Measurements from ENCODE around the gene ATP6V0A1. TPM values are rescaled to one million over a fixed set of nuclear protein-coding genes. Genes with fewer than 3 reads are reported as not detected.
"Not testable (repeated sequence)": the region's sequence is repeated elsewhere in the genome, so short reads cannot be mapped to it uniquely, and the experiment has no call there.

ATP6V0A1 gene
- total and polyA plus RNA-seq, 4 donors = 71.1 to 321 (median 199) TPM

DNA sequence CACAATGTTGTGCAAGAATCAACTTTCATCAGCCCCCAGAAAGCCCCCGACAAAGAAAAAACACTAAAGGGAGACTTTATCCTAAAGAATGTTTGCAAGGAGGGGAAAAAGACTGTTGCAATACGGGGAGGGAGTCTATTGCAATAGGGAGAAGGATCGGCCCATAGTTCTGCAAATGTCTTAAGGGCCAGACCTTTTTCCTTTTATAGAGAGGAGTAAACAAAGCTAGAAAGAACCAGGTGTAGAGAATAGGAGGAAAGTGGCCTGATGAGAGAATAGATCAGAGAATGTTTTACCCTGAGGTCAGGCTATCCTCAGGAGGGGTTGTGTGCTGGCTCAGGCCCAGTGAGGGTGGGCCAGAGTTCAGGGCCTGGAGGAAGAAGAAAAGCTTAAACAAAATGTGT is 26.9 kb upstream of the ATP6V0A1 start:
- Histone ChIP-seq H3K9me3 (ENCODE audit: control insufficient read depth, insufficient read depth, low read length) (no peaks in the 10 kb centered on the region), H3K4me3 (ENCODE audit: low read depth, low read length) (no peak overlapping the region), H3K27ac (ENCODE audit: low read depth, low read length) (no peak overlapping the region), H3K4me1 (ENCODE audit: control insufficient read depth, insufficient read depth, low read length) (peaks cover 7% of the 10 kb centered on the region), H3K36me3 (ENCODE audit: control insufficient read depth, insufficient read depth, low read length) (no peaks in the 10 kb centered on the region), H3K27me3 (ENCODE audit: control insufficient read depth, insufficient read depth, low read length) (no peaks in the 10 kb centered on the region)
- WGBS (ENCODE audit: insufficient coverage) = 86% methylated on average over 2 of the region's 3 CpGs
- no peak for DNase-seq (ENCODE audit: low read depth in 4 of 6, low spot score in 6 of 6)

DNA sequence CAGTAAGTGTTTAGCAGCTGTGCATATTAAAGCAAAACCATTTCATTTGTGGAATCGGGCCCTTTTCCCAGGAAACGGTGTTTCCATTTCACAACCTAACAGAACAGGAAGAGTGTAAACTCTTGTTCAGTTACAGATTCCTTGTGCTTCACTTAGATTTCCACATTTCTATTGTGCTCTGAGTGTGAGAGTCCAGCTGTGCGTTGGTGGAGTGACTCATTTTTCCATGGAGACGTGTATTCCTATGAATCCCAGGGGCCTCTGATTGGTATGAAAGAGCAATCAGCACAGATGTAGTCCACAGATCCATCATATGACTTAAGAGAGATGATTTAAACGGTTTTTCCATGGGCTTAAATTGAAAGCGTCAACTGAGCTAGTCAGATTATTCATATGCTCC is 22.3 kb upstream of the ATP6V0A1 start:
- Histone ChIP-seq H3K4me1 (ENCODE audit: control insufficient read depth, insufficient read depth, low read length) (no peaks in the 10 kb centered on the region), H3K27ac (ENCODE audit: low read depth, low read length) (peak overlapping the region; percentile 25), H3K4me3 (ENCODE audit: low read depth, low read length) (no peak overlapping the region), H3K27me3 (ENCODE audit: control insufficient read depth, insufficient read depth, low read length) (no peaks in the 10 kb centered on the region), H3K9me3 (ENCODE audit: control insufficient read depth, insufficient read depth, low read length) (no peaks in the 10 kb centered on the region), H3K36me3 (ENCODE audit: control insufficient read depth, insufficient read depth, low read length) (no peaks in the 10 kb centered on the region)
- peak in 1 of 6 donors; percentile 24 for DNase-seq (ENCODE audit: low read depth in 4 of 6, low spot score in 6 of 6)
- no CpG with 5 or more reads among the region's 6 CpGs for WGBS (ENCODE audit: insufficient coverage)

DNA sequence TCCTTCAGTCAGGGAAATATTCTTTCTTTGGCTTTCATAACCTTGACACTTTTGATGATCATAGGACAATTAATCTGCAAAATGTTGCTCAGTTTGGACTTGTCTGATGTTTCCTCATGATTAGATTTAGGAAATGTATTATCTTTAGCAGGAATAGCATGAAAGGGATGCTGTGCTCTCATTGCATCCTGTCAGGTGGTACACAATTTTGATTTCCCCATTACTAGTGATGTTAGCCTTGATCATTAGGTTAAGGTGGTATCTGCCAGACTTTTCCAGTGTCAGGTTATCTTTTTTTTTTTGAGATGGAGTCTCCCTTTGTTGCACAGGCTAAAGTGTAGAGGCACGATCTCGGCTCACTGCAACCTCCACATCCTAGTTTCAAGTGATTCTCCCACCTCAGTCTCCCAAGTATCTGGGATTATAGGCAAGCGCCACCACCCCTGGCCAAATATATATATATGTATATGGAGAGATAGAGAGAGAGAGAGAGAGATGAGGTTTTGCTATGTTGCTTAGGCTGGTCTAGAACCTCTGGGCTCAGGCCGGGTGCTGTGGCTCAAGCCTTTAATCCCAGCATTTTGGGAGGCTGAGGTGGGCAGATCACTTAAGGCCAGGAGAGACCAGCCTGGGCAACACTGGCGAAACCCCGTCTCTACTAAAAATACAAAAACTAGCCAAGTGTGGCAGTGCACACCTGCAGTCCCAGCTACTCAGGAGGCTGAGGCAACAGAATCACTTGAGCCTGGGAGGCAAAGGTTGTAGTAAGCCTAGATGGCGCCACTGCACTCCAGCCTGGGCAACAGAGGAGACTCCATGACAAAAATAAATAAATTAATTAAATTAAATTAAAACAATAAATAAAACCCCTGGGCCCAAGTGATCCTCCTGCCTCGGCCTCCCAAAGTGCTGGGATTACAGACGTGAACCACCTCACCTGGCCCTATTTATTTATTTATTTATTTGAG is 19.8 kb upstream of the ATP6V0A1 start:
- Histone ChIP-seq H3K36me3 (ENCODE audit: control insufficient read depth, insufficient read depth, low read length) (no peaks in the 10 kb centered on the region), H3K4me1 (ENCODE audit: control insufficient read depth, insufficient read depth, low read length) (no peaks in the 10 kb centered on the region), H3K4me3 (ENCODE audit: low read depth, low read length) (no peak overlapping the region), H3K27me3 (ENCODE audit: control insufficient read depth, insufficient read depth, low read length) (no peaks in the 10 kb centered on the region), H3K9me3 (ENCODE audit: control insufficient read depth, insufficient read depth, low read length) (no peaks in the 10 kb centered on the region), H3K27ac (ENCODE audit: low read depth, low read length) (no peak overlapping the region)
- DNase-seq (ENCODE audit: low read depth in 4 of 6, low spot score in 6 of 6) = no peak
- WGBS (ENCODE audit: insufficient coverage) = 83% methylated on average over 1 of the region's 9 CpGs

DNA sequence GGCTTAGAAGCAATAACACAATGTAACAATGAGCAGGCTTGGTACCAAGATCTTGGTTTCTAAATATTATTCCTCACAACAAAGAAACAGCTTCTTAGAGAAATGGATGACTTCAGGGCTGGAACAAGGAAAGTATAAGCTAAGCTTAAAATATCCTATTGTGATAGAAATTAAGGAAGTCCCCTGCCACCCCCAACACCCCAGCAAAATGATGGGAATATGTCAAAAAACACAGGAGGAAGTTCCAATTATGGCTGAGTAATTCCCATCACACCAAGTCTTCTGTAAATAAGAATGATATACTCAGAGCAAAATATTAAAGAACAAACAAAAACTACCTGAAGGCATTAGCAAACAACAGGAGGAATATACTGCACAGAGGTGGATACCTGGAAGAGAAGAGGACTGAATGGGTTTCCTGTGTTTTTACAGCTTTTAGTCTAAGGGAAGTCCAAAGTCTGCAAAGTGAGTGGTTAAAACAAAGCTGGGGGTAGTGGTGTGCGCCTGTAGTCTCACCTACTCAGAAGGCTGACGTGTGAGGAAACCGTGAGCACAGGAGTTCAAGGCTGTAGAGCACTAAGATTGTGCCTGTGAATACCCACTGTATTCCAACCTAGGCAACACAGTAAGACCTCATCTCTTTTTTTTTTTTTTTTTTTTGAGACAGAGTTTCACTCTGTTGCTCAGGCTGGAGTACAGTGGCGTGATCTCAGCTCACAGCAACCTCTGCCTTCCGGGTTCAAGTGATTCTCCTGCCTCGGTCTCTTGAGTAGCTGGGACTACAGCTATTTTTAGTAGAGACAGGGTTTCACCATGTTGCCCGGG is 17.1 kb upstream of the ATP6V0A1 start:
- 67% methylated on average over 5 of the region's 7 CpGs for WGBS (ENCODE audit: insufficient coverage)
- H3K27ac ChIP-seq (ENCODE audit: low read depth, low read length) = no peak overlapping the region
- H3K27me3 ChIP-seq (ENCODE audit: control insufficient read depth, insufficient read depth, low read length) = no peaks in the 10 kb centered on the region
- H3K36me3 ChIP-seq (ENCODE audit: control insufficient read depth, insufficient read depth, low read length) = no peaks in the 10 kb centered on the region
- H3K9me3 ChIP-seq (ENCODE audit: control insufficient read depth, insufficient read depth, low read length) = no peaks in the 10 kb centered on the region
- no peak for DNase-seq (ENCODE audit: low read depth in 4 of 6, low spot score in 6 of 6)
- no peak overlapping the region for H3K4me3 ChIP-seq (ENCODE audit: low read depth, low read length)
- no peaks in the 10 kb centered on the region for H3K4me1 ChIP-seq (ENCODE audit: control insufficient read depth, insufficient read depth, low read length)

DNA sequence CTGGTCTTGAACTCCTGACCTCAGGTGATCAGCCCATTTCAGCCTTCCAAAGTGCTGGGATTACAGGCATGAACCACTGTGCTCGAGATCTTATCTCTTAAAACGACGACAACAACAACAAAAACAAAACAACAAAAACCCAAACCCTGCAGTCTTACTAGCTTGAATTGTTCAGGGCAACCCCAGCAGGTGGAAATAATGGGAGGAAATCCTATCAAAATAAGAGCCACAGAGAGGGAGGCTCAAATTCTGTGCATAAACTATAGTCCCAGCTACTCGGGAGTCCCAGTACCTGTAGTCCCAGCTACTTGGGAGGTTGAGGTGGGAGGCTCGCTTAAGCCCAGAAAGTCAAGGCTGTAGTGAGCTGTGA is 16.5 kb upstream of the ATP6V0A1 start:
- no peaks in the 10 kb centered on the region for H3K27me3 ChIP-seq (ENCODE audit: control insufficient read depth, insufficient read depth, low read length)
- H3K27ac ChIP-seq (ENCODE audit: low read depth, low read length) = no peak overlapping the region
- H3K4me1 ChIP-seq (ENCODE audit: control insufficient read depth, insufficient read depth, low read length) = no peaks in the 10 kb centered on the region
- H3K9me3 ChIP-seq (ENCODE audit: control insufficient read depth, insufficient read depth, low read length) = no peaks in the 10 kb centered on the region
- H3K4me3 ChIP-seq (ENCODE audit: low read depth, low read length) = no peak overlapping the region
- 20% methylated on average over 1 of the region's 5 CpGs for WGBS (ENCODE audit: insufficient coverage)
- no peaks in the 10 kb centered on the region for H3K36me3 ChIP-seq (ENCODE audit: control insufficient read depth, insufficient read depth, low read length)
- no peak for DNase-seq (ENCODE audit: low read depth in 4 of 6, low spot score in 6 of 6)

DNA sequence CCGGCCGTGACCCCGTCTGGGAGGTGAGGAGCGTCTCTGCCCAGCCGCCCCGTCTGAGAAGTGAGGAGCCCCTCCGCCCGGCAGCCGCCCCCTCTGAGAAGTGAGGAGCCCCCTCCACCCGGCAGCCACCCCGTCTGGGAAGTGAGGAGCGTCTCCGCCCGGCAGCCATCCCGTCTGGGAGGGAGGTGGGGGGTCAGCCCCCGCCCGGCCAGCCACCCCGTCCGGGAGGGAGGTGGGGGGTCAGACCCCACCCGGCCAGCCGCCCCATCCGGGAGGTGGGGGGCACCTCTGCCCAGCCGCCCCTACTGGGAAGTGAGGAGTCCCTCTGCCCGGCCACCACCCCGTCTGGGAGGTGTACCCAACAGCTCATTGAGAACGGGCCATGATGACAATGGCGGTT is 9.5 kb upstream of the ATP6V0A1 start:
- H3K4me1 ChIP-seq (ENCODE audit: control insufficient read depth, insufficient read depth, low read length); H3K36me3 ChIP-seq (ENCODE audit: control insufficient read depth, insufficient read depth, low read length); H3K27me3 ChIP-seq (ENCODE audit: control insufficient read depth, insufficient read depth, low read length); H3K4me3 ChIP-seq (ENCODE audit: low read depth, low read length); H3K9me3 ChIP-seq (ENCODE audit: control insufficient read depth, insufficient read depth, low read length); H3K27ac ChIP-seq (ENCODE audit: low read depth, low read length); DNase-seq (ENCODE audit: low read depth in 4 of 6, low spot score in 6 of 6): not testable (repeated sequence)
- 98% methylated on average over 8 of the region's 27 CpGs for WGBS (ENCODE audit: insufficient coverage)

DNA sequence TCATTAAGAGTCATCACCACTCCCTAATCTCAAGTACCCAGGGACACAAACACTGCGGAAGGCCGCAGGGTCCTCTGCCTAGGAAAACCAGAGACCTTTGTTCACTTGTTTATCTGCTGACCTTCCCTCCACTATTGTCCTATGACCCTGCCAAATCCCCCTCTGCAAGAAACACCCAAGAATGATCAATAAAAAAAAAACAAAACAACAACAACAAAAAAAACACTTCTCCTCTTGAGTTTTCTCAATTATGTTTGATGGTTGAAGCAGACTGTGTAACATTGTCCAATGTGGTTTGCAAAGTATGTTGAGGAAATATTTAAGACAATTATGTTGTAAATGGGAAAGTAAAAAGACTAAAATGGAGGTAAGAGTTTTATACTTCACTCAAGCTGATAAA is 8.8 kb upstream of the ATP6V0A1 start:
- H3K4me3 ChIP-seq (ENCODE audit: low read depth, low read length); H3K9me3 ChIP-seq (ENCODE audit: control insufficient read depth, insufficient read depth, low read length); H3K27ac ChIP-seq (ENCODE audit: low read depth, low read length); H3K4me1 ChIP-seq (ENCODE audit: control insufficient read depth, insufficient read depth, low read length); H3K36me3 ChIP-seq (ENCODE audit: control insufficient read depth, insufficient read depth, low read length); H3K27me3 ChIP-seq (ENCODE audit: control insufficient read depth, insufficient read depth, low read length); DNase-seq (ENCODE audit: low read depth in 4 of 6, low spot score in 6 of 6): not testable (repeated sequence)
- no CpG with 5 or more reads among the region's 2 CpGs for WGBS (ENCODE audit: insufficient coverage)

DNA sequence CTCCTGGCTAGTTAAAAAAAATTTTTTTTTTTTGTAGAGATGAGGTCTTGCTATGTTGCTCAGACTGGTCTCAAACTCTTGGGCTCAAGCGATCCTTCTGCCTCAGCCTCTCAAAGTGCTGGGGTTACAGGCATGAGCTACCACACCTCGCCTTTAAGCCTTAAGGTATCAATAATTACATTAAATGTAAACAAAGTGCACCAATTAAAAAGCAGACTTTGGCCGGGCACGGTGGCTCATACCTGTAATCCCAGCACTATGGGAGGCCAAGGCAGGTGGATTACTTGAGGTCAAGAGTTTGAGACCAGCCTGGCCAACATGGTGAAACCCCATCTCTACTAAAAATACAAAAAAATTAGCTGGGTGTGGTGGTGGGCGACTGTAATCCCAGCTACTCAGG is 7.4 kb upstream of the ATP6V0A1 start:
- 67% methylated on average over 1 of the region's 5 CpGs for WGBS (ENCODE audit: insufficient coverage)
- DNase-seq (ENCODE audit: low read depth in 4 of 6, low spot score in 6 of 6); H3K4me3 ChIP-seq (ENCODE audit: low read depth, low read length); H3K36me3 ChIP-seq (ENCODE audit: control insufficient read depth, insufficient read depth, low read length); H3K27me3 ChIP-seq (ENCODE audit: control insufficient read depth, insufficient read depth, low read length); H3K9me3 ChIP-seq (ENCODE audit: control insufficient read depth, insufficient read depth, low read length); H3K4me1 ChIP-seq (ENCODE audit: control insufficient read depth, insufficient read depth, low read length); H3K27ac ChIP-seq (ENCODE audit: low read depth, low read length): not testable (repeated sequence)

DNA sequence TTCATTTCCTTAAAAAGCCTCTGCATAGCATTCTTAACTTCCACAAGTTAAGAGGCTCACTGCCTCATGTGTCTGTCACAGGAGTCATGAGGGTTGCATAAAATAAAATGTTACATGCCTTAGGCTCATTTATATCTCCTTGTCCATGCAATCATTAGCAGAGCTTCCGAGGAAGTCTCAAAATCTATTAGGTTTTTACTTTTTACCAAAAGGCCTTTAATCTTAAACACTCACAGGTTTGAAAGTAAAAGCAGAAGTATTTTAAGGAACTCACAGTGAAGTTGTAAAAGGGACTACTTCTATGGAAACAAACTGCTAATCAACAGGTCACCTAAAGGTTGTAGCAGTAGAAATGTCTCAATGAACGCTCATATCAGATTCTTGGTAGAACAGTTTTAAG is 5.2 kb upstream of the ATP6V0A1 start:
- no CpG with 5 or more reads among the region's 2 CpGs for whole genome bisulfite sequencing (ENCODE audit: insufficient coverage)
- no peak for DNase-seq (ENCODE audit: low read depth in 4 of 6, low spot score in 6 of 6)
- H3K4me3 ChIP-seq (ENCODE audit: low read depth, low read length) = no peak overlapping the region
- no peak overlapping the region for H3K27ac ChIP-seq (ENCODE audit: low read depth, low read length)
- no peaks in the 10 kb centered on the region for H3K9me3 ChIP-seq (ENCODE audit: control insufficient read depth, insufficient read depth, low read length)
- H3K27me3 ChIP-seq (ENCODE audit: control insufficient read depth, insufficient read depth, low read length) = no peaks in the 10 kb centered on the region
- peaks cover 7% of the 10 kb centered on the region for H3K4me1 ChIP-seq (ENCODE audit: control insufficient read depth, insufficient read depth, low read length)
- H3K36me3 ChIP-seq (ENCODE audit: control insufficient read depth, insufficient read depth, low read length) = no peaks in the 10 kb centered on the region
